NB4 (cell line): ENCODE measurements around the gene DOCK9.

Experiments
- MYC ChIP-seq: IDR thresholded peaks from 2 replicates; pipeline ENCODE4 v1.6.1; 2011; ENCODE audit warnings: low read depth, low read length
- POLR2A ChIP-seq: IDR thresholded peaks from 2 replicates; pipeline ENCODE4 v1.6.1; 2011; ENCODE audit warnings: mild to moderate bottlenecking; ENCODE audit not compliant: insufficient read length; ENCODE audit errors: extremely low read depth
- TF ChIP-seq, protein P1 (sequence below): IDR thresholded peaks from one replicate; pipeline ENCODE4 v1.5.1; 2012; ENCODE audit warnings: low read depth, low read length
- TF ChIP-seq, protein P2 (sequence below): IDR thresholded peaks from 2 replicates; pipeline ENCODE4 v1.6.1; 2011; ENCODE audit warnings: low read depth, low read length

DNA sequence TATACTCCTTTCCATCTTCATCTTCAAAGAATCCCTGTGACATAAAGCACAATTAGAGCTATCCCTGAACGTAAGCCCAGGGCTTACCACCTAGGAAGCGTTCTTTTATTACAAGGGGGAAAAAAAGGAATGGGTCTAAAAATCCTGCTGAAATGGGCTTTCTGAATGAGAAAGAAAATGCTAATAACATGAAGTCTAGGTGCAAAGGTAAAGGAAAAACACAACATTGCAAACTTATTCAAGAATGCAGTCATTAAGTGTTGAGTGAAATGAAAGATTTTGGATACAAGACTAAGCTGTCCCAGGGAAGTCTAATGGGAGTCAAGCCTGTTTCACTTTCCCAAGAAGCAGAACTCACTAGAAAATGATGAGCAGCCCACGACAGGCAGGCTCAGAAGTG is 170.1 kb downstream of the DOCK9 start:
- TF ChIP-seq, protein P1, sequence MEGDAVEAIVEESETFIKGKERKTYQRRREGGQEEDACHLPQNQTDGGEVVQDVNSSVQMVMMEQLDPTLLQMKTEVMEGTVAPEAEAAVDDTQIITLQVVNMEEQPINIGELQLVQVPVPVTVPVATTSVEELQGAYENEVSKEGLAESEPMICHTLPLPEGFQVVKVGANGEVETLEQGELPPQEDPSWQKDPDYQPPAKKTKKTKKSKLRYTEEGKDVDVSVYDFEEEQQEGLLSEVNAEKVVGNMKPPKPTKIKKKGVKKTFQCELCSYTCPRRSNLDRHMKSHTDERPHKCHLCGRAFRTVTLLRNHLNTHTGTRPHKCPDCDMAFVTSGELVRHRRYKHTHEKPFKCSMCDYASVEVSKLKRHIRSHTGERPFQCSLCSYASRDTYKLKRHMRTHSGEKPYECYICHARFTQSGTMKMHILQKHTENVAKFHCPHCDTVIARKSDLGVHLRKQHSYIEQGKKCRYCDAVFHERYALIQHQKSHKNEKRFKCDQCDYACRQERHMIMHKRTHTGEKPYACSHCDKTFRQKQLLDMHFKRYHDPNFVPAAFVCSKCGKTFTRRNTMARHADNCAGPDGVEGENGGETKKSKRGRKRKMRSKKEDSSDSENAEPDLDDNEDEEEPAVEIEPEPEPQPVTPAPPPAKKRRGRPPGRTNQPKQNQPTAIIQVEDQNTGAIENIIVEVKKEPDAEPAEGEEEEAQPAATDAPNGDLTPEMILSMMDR: no peak
- TF ChIP-seq, protein P2, sequence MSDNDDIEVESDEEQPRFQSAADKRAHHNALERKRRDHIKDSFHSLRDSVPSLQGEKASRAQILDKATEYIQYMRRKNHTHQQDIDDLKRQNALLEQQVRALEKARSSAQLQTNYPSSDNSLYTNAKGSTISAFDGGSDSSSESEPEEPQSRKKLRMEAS: no peak
- TF ChIP-seq MYC (no peak), POLR2A (no peak)
